HG02981 (cell line): ENCODE data around the gene LIMS4.
A peak's percentile ranks its signal among the peaks of the same experiment; 100 is the strongest.
"Not testable (repeated sequence)": the region's sequence is repeated elsewhere in the genome, so short reads cannot be mapped to it uniquely, and the experiment has no call there.

Experiments used
- ATAC-seq: cut with Tn5 transposase; IDR thresholded peaks from one replicate; pipeline ENCODE4 v1.9.1; 2021; ENCODE audit warnings: mild to moderate bottlenecking, moderate library complexity; ENCODE audit not compliant: unreplicated experiment

Gene LIMS4

GRCh38 chr2:110472171-110473058 is at the start of gene LIMS4:
LIMS4 (minus strand) TSS chr2:110472816; CDS start chr2:110472778, 38 bp downstream.
- ATAC-seq, result not testable (repeated sequence)

GRCh38 chr2:110499755-110500377 is 27.2 kb upstream of the LIMS4 start:
- peak; percentile 91 for ATAC-seq

- ATAC-seq, result not testable (repeated sequence)
These were observed 23.4 kb upstream of the LIMS4 start for GRCh38 chr2:110496027-110496426.

- not testable (repeated sequence) for ATAC-seq
These were observed 21.9 kb upstream of the LIMS4 start for GRCh38 chr2:110494488-110494887.

- ATAC-seq, result not testable (repeated sequence)
These were observed 16.4 kb upstream of the LIMS4 start for GRCh38 chr2:110488991-110489390.

- ATAC-seq, result not testable (repeated sequence)
These were observed 10.1 kb upstream of the LIMS4 start for GRCh38 chr2:110482697-110483096.

- ATAC-seq, result not testable (repeated sequence)
These were observed 8.6 kb upstream of the LIMS4 start for GRCh38 chr2:110481200-110481599.

GRCh38 chr2:110480084-110480483 is 7.5 kb upstream of the LIMS4 start:
- not testable (repeated sequence) for ATAC-seq

- ATAC-seq, result not testable (repeated sequence)
These were observed 4.8 kb upstream of the LIMS4 start for GRCh38 chr2:110477370-110477769.

- not testable (repeated sequence) for ATAC-seq
These were observed 4.3 kb upstream of the LIMS4 start for GRCh38 chr2:110476952-110477351.

- not testable (repeated sequence) for ATAC-seq
These were observed 3.2 kb upstream of the LIMS4 start for GRCh38 chr2:110475627-110476359.

- peak; percentile 97 for ATAC-seq
These were observed 2.3 kb upstream of the LIMS4 start for GRCh38 chr2:110474898-110475297.

GRCh38 chr2:110473059-110473358 is 393 bp upstream of the LIMS4 start:
- not testable (repeated sequence) for ATAC-seq

- not testable (repeated sequence) for ATAC-seq
These were observed 3.7 kb downstream of the LIMS4 start for GRCh38 chr2:110468921-110469320.

GRCh38 chr2:110465312-110465711 is 7.3 kb downstream of the LIMS4 start:
- peak; percentile 72 for ATAC-seq

GRCh38 chr2:110462458-110462857 is 10.2 kb downstream of the LIMS4 start:
- ATAC-seq, result not testable (repeated sequence)

- not testable (repeated sequence) for ATAC-seq
These were observed 12.3 kb downstream of the LIMS4 start for GRCh38 chr2:110460318-110460717.

- not testable (repeated sequence) for ATAC-seq
These were observed 15.4 kb downstream of the LIMS4 start for GRCh38 chr2:110457214-110457590.

- not testable (repeated sequence) for ATAC-seq
These were observed 16.1 kb downstream of the LIMS4 start for GRCh38 chr2:110456291-110457213.

- ATAC-seq, result not testable (repeated sequence)
These were observed 17.4 kb downstream of the LIMS4 start for GRCh38 chr2:110455080-110455670.
